ENCODE data around the gene PURA. TPM values are rescaled to one million over a fixed set of nuclear protein-coding genes. Genes with fewer than 3 reads are reported as not detected.

Gene PURA
- polyA plus RNA-seq, 1 donor: 9.6 TPM

DNA sequence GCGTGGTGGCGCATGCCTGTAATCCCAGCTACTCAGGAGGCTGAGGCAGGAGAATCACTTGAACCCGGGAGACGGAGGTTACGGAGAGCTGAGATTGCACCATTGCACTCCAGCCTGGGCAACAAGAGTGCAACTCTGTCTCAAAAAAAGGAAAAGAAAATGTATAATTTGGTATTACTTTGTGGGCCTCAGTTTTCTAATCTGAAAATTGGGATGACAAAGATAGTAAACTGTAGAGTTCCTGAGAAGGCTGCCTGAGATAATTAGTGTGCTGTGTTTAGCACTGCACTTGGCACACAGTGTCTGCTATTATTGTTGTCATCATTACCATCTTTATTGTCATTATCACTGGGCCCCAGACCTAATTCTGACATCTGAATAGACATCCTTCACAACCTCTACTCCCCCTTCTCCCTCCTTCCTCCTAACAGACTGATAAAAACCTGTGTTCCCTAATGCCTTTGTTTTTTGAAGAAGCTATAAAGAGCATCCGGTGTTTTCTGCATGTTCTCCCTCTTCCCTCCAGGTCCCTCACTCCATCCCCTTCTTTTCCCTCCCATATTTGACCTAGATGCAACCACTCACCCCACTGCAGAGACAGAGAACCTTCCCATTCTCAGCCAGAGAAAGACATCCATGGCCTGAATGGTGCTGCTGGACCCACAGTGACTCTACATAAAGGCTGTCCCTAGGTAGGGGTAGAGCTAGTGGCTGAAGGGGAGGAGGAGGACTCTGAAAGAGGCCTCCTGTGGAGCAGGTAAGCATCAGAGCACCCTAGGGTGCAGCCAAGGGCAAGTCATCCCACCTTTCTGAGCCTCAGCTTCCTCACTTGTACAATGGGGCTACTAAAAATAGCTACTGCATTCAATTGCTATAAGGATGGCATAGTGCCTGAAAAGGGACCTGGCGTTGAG, 45.4 kb downstream of the PURA start:
- DNase-seq (ENCODE audit: low read depth): no peak

DNA sequence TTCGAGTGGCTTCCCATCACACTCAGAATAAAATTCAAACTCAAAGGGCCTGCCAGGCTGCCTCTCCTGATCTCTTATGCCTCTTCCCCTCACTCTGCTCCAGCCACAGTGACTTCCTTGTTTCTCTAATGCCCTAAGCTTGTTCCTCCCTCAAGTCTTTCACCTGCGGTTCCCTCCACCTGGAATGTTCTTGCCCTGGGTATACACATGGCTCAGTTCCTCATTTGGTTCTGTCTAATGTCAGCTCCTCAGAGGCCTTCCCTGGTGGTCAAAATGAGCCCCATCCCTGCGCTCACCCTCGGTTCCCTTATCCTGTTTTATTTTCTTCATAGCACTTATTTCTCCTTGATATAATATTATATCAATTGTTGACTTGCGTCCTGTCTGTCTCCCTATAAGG, 48.4 kb downstream of the PURA start:
- DNase-seq (ENCODE audit: low read depth): no peak

DNA sequence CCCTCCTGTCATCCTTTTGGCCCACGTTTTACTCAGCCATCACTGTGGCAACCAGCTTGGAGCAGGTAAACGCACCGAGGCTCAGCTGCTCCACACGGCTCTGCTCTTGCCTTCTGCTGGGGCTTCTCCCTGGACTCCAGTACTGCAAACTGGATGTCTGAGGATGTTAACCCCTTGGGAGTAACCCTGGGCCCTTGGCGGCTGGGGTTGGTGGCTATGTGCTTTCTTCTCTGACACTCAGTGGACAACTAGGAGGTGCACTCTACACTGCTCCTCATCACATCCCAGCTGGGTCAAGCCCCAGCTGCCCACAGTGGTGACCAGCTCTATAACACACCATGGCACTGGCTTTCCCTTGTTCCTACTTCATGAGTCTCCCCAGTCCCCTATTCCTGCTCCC, 48.9 kb downstream of the PURA start:
- DNase-seq (ENCODE audit: low read depth): no peak

DNA sequence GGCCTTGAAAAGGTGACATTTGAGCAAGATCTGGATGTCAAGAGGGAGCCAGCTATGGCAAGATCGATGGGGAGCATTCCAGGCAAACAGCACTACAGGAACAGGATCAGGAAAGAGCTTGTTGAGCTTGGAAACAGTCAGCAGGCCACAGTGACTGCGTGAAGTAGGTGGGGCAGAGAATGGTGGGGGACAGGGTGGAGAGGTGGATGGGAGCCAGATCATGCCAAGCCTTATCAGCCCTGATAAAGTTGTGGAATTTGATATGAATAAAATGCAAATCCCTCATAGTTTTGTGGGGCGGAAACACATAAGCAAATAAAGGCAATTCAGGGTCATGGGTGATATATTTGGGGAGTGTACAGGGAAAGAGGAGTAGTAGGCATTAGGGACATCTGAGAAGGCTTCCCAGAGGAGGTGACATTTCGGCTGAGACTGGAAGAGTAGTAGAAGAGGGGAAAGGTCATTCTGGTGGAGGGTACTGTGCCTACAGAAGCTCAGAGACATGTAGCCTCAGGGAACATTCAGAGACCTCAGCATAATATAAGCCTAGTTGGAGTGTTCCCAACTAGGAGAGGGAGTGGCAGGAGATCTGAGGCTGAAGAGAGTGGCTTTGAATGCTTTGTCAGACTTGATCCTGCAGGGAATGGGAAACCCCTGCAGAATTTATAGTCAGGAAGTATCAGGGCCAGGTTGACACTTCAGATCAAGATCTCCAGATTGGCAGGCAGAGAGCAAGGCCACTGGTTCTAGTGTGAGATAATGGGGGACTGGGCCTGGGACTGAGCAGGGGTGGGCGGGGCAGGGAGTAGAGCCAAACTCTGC, 51.4 kb downstream of the PURA start:
- DNase-seq (ENCODE audit: low read depth): no peak

DNA sequence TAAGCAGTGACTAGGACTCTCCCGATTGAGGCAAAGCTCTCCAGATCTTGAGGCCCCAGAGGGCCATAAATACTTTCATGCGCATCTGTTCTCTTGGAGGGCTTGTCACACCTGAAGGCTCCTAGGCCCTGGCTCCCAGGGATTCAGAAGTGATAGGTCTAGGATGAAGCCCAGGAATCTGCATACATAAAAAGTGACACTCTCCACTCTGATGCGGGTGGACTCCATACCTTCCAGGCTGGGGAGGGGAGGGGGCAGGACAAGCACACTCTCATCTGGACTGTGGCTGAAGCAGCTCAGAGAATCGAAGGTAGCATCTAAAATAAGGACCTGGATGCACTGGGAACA, 52.0 kb downstream of the PURA start:
- no peak for DNase-seq (ENCODE audit: low read depth)

DNA sequence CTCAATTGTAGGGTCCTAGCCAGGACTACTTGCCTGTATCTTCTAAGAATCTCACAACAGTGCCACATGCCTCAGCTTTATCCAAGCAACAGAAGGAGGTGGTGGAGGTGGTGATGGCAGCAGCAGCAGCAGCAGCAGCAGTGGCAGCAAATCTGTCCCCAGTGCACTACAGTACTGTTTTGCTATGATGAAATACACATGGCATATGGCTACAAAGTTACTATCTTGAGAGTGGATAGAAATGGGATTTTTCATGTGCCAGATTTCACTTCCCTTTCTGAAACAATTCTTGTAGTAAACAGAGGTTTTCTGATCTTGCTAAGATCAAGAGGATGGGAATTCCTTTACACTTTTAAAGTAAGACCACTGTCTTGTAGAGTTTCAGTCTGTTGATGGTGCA, 53.0 kb downstream of the PURA start:
- DNase-seq (ENCODE audit: low read depth): no peak

DNA sequence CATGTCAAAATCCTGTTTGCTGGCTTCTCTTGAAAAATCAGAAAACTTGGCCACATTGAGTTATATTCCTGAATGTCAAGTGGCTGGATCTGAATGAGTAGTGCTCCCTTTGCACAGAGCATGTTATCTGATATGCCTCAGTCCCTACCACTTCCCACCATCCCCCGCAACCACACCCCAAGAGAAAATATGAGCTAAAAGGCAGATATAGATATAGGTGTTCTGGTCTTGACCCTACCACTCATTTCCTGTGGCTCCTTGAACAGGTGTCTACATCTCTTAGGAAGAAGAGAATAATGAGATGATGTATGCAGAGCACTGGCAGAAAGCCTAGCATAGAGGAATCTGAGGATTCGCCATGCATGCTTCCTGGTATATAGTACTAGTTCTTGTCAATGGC, 54.5 kb downstream of the PURA start:
- DNase-seq (ENCODE audit: low read depth): no peak

DNA sequence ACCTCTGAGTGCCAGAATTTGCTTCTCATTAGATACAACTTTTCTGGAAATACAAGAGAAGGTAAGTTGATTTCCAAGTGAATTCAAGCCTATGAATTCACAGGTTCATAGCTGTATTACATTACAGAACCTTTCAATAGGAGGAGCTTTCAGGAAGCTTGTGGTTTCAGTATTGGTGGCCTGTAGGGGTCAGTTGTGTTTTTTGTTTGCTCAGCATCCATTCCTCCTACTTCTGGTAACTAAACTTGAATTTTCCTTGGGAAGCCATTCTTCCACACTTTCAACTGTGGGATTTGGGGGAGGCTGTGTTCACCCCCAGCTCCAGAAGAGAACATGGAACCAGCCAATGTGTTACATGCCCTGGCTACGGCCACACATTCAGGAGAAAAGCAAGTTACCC, 55.5 kb downstream of the PURA start:
- no peak for DNase-seq (ENCODE audit: low read depth)

DNA sequence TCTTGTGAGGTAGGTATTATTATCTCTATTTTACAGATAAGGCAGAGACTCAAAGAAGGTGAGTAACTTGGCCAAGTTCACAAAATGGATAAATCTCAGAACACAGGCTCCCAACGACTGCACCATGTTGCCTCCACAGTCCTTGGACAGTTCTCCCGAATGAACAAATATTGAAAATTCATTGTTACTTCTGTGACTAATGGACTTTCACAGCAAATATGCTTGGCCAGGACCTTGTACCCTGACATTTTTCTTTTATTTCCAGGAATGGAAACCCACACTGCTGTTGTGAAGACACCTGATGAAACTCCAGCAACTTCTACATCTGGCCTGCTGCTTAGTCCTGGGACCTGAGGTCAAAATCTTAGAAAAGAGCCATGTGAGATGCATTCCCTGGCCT, 58.6 kb downstream of the PURA start:
- DNase-seq (ENCODE audit: low read depth): no peak

DNA sequence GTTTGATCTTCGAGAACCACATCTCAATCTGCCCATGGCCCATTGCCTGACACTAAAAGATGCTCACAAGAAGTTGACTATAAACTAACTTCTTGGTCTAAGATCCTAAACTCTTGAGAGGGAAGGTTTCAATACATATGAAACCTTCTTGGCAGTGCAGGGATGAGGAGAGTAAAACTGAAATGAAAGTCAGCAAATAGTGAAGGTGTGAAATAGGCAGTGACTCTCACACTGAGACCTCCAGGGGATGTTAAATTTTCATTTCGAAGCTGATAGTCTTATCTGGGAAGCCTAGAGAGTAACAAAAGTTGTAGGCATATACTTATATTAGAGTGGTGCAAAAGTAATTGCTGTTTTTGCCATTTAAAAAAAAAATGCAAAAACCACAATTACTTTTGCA, 60.1 kb downstream of the PURA start:
- no peak for DNase-seq (ENCODE audit: low read depth)

DNA sequence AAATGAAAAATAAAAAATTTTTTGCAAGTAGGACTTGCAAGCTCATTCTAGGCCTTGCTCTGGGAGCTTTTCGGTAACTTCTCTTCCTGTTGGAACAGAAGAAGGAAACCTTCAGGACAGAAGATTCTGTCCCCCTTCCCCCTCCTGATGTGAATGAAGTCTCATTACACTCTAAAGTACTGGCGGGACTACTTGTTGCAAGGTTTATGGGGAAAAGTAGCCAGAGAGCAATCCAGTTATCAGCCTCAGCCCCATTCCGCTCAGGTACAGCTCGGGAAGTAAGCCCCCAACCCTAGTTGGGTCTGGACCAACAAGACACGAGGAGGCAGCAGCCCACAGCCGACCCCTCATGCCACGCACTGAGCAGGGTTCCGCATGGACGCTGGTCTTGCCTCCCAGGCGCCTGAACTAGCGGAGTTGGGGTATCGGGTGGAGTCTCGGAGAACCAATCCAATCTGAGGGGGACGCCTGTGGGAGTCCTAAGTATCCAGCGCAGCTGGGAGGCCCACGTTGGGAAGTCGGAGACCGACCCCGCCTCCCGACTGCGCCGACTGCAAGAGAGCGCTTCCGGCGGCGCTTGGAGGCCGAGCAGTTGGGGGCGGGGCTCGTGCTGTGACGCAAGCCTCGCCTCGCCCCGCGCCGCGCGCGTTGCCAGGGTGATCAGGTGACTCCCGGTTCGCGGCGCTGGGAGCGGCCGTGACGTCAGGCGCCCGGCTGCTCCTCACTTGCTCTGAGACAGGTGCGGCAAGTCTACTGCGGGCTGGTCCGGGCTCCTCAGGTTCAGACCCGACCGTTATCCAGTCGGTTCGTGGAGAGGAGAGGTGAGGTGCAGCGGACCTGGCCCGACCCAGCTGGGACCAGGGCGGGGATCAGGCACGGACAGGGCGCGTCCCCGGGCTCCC, 60.8 kb downstream of the PURA start, which contains the start of gene CYSTM1:
TSS of gene CYSTM1 (plus strand) at position 724 of the 902 bp plus-strand sequence. CDS start 19,278 bp downstream, outside the sequence.
- DNase-seq (ENCODE audit: low read depth): peak; percentile 88

Other genes with a start within 250 kb of the PURA start
- gene NRG2, start 70.8 kb upstream of the PURA start, polyA plus RNA-seq (ENCODE audit: insufficient read length): 1.5 TPM
- gene IGIP, start 11.8 kb downstream of the PURA start, polyA plus RNA-seq (ENCODE audit: insufficient read length): 5.3 TPM
- gene CYSTM1, start 61.1 kb downstream of the PURA start, polyA plus RNA-seq (ENCODE audit: insufficient read length): 40.6 TPM
- gene PFDN1, start 189.0 kb downstream of the PURA start, polyA plus RNA-seq (ENCODE audit: insufficient read length): 77.1 TPM
- gene HBEGF, start 232.5 kb downstream of the PURA start, polyA plus RNA-seq (ENCODE audit: insufficient read length): 25.8 TPM
- 0.19 TPM for gene SLC4A9, start 246.1 kb downstream of the PURA start, polyA plus RNA-seq (ENCODE audit: insufficient read length)